IPS-20b (cell line): ENCODE measurements around the gene PEX11A.
"Not testable (repeated sequence)": the region's sequence is repeated elsewhere in the genome, so short reads cannot be mapped to it uniquely, and the experiment has no call there.

ENCODE experiments used
- H3K27ac ChIP-seq: one replicate; pipeline ENCODE4 v1.5.1; 2013; ENCODE audit warnings: low read length
- H3K27me3 ChIP-seq: 2 replicates; pipeline ENCODE4 v1.6.1; 2013; ENCODE audit warnings: mild to moderate bottlenecking, low read length, inconsistent platforms; ENCODE audit not compliant: insufficient read depth
- H3K36me3 ChIP-seq: 2 replicates; pipeline ENCODE4 v1.6.1; 2013; ENCODE audit warnings: low read depth, mild to moderate bottlenecking, inconsistent platforms, low read length, moderate library complexity; ENCODE audit not compliant: insufficient read depth
- H3K4me1 ChIP-seq: 2 replicates; pipeline ENCODE4 v1.6.1; 2013; ENCODE audit warnings: mild to moderate bottlenecking, control low read depth, inconsistent platforms, low read length, moderate library complexity; ENCODE audit not compliant: insufficient read depth
- H3K4me3 ChIP-seq: 2 replicates; pipeline ENCODE4 v1.5.1; 2013; ENCODE audit warnings: mild to moderate bottlenecking, low read length, inconsistent platforms
- H3K9ac ChIP-seq: 2 replicates; pipeline ENCODE4 v1.6.1; 2013; ENCODE audit warnings: low read depth, mild to moderate bottlenecking, inconsistent platforms, low read length, moderate library complexity
- H3K9me3 ChIP-seq: 2 replicates; pipeline ENCODE4 v1.6.1; 2013; ENCODE audit warnings: mild to moderate bottlenecking, low read depth, low read length, inconsistent platforms; ENCODE audit not compliant: insufficient read depth

The PEX11A gene

GRCh38 chr15:89704411-89704810 is 13.9 kb upstream of the PEX11A start:
- Histone ChIP-seq H3K36me3 (no peaks in the 10 kb centered on the region), H3K9me3 (no peaks in the 10 kb centered on the region), H3K4me3 (no peak overlapping the region), H3K27me3 (no peaks in the 10 kb centered on the region), H3K27ac (no peak overlapping the region), H3K4me1 (no peaks in the 10 kb centered on the region), H3K9ac (no peak overlapping the region)

- Histone ChIP-seq H3K9ac (no peak overlapping the region), H3K9me3 (no peaks in the 10 kb centered on the region), H3K27me3 (peaks cover 23% of the 10 kb centered on the region; the same call in 1 of the 2 replicates), H3K4me3 (no peak overlapping the region), H3K4me1 (no peaks in the 10 kb centered on the region), H3K36me3 (no peaks in the 10 kb centered on the region), H3K27ac (no peak overlapping the region)
These were observed 4.6 kb upstream of the PEX11A start for GRCh38 chr15:89695198-89695597.

- no peaks in the 10 kb centered on the region for H3K9me3 ChIP-seq
- H3K9ac ChIP-seq: no peak overlapping the region
- H3K4me3 ChIP-seq: no peak overlapping the region
- no peak overlapping the region for H3K27ac ChIP-seq
- no peaks in the 10 kb centered on the region for H3K4me1 ChIP-seq
- H3K36me3 ChIP-seq: no peaks in the 10 kb centered on the region
- peaks cover 23% of the 10 kb centered on the region; the same call in 1 of the 2 replicates for H3K27me3 ChIP-seq
These were observed 3.1 kb upstream of the PEX11A start for GRCh38 chr15:89693696-89694095.

GRCh38 chr15:89693091-89693490 is 2.5 kb upstream of the PEX11A start:
- Histone ChIP-seq H3K27me3 (peaks cover 23% of the 10 kb centered on the region; the same call in 1 of the 2 replicates), H3K4me3 (no peak overlapping the region), H3K9ac (no peak overlapping the region), H3K36me3 (no peaks in the 10 kb centered on the region), H3K9me3 (no peaks in the 10 kb centered on the region), H3K27ac (no peak overlapping the region), H3K4me1 (no peaks in the 10 kb centered on the region)

- not testable (repeated sequence) for H3K9me3 ChIP-seq, H3K4me1 ChIP-seq, H3K27ac ChIP-seq, H3K36me3 ChIP-seq
- Histone ChIP-seq H3K27me3 (peaks cover 28% of the 10 kb centered on the region), H3K9ac (peak overlapping the region; percentile 68; the same call in 1 of the 2 replicates), H3K4me3 (peak overlapping the region; percentile 91)
These were observed 651 bp downstream of the PEX11A start for GRCh38 chr15:89689930-89690275.

- no peaks in the 10 kb centered on the region for H3K9me3 ChIP-seq
- no peaks in the 10 kb centered on the region for H3K36me3 ChIP-seq
- H3K9ac ChIP-seq: no peak overlapping the region
- H3K4me1 ChIP-seq: no peaks in the 10 kb centered on the region
- H3K4me3 ChIP-seq: no peak overlapping the region
- peaks cover 20% of the 10 kb centered on the region for H3K27me3 ChIP-seq
- no peak overlapping the region for H3K27ac ChIP-seq
These were observed 4.0 kb downstream of the PEX11A start for GRCh38 chr15:89686522-89686921.

GRCh38 chr15:89685995-89686394 is 4.6 kb downstream of the PEX11A start:
- no peak overlapping the region for H3K4me3 ChIP-seq
- H3K27ac ChIP-seq: no peak overlapping the region
- H3K4me1 ChIP-seq: no peaks in the 10 kb centered on the region
- no peaks in the 10 kb centered on the region for H3K9me3 ChIP-seq
- no peaks in the 10 kb centered on the region for H3K36me3 ChIP-seq
- H3K9ac ChIP-seq: no peak overlapping the region
- H3K27me3 ChIP-seq: peaks cover 24% of the 10 kb centered on the region

- H3K27me3 ChIP-seq: peaks cover 41% of the 10 kb centered on the region
- H3K4me3 ChIP-seq: no peak overlapping the region
- H3K9ac ChIP-seq: no peak overlapping the region
- no peak overlapping the region for H3K27ac ChIP-seq
- H3K4me1 ChIP-seq: no peaks in the 10 kb centered on the region
- H3K36me3 ChIP-seq: no peaks in the 10 kb centered on the region
- no peaks in the 10 kb centered on the region for H3K9me3 ChIP-seq
These were observed 9.4 kb downstream of the PEX11A start for GRCh38 chr15:89681146-89681545.

GRCh38 chr15:89680282-89680873 is 10.2 kb downstream of the PEX11A start:
- no peaks in the 10 kb centered on the region for H3K4me1 ChIP-seq
- no peaks in the 10 kb centered on the region for H3K36me3 ChIP-seq
- no peak overlapping the region for H3K27ac ChIP-seq
- peaks cover 38% of the 10 kb centered on the region for H3K27me3 ChIP-seq
- no peak overlapping the region for H3K4me3 ChIP-seq
- H3K9ac ChIP-seq: no peak overlapping the region
- no peaks in the 10 kb centered on the region for H3K9me3 ChIP-seq

- no peaks in the 10 kb centered on the region for H3K36me3 ChIP-seq
- no peaks in the 10 kb centered on the region for H3K9me3 ChIP-seq
- no peak within 1 kb of the TSS for H3K4me3 ChIP-seq
- H3K27me3 ChIP-seq: peaks cover 38% of the 10 kb centered on the region
- no peak within 1 kb of the TSS for H3K27ac ChIP-seq
- no peaks in the 10 kb centered on the region for H3K4me1 ChIP-seq
- no peak within 1 kb of the TSS for H3K9ac ChIP-seq
These were observed 11.3 kb downstream of the PEX11A start, which contains the start of gene PLIN1 for GRCh38 chr15:89679212-89679611. TSS of gene PLIN1 (minus strand) at chr15:89679367. CDS start at chr15:89677489, 1,878 bp downstream.

- Histone ChIP-seq H3K9me3 (no peaks in the 10 kb centered on the region), H3K4me1 (no peaks in the 10 kb centered on the region), H3K27ac (no peak overlapping the region), H3K4me3 (no peak overlapping the region), H3K27me3 (peaks cover 33% of the 10 kb centered on the region; the same call in 1 of the 2 replicates), H3K9ac (no peak overlapping the region), H3K36me3 (no peaks in the 10 kb centered on the region)
These were observed 13.2 kb downstream of the PEX11A start for GRCh38 chr15:89677381-89677780.

- Histone ChIP-seq H3K9me3 (no peaks in the 10 kb centered on the region), H3K36me3 (no peaks in the 10 kb centered on the region), H3K27me3 (peaks cover 25% of the 10 kb centered on the region; the same call in 1 of the 2 replicates), H3K4me3 (no peak overlapping the region), H3K4me1 (no peaks in the 10 kb centered on the region), H3K9ac (no peak overlapping the region), H3K27ac (no peak overlapping the region)
These were observed 14.9 kb downstream of the PEX11A start for GRCh38 chr15:89675606-89676005.
